Tibial artery (tissue), 4 donors: ENCODE results near the gene DNAJB4.
"Not testable (repeated sequence)": the region's sequence is repeated elsewhere in the genome, so short reads cannot be mapped to it uniquely, and the experiment has no call there.

Experiments used
- DNase-seq, 2 donors: peaks; one replicate each; pipeline ENCODE4 v3.0.0-alpha.2; 2019
- H3K27ac ChIP-seq, 2 donors: fragments of 200-600 bp; sonication (generic) in 1 of 2; 1 replicate in 1 of 2; 2 replicates in 1 of 2; pipeline ENCODE4 v1.5.1; 2018 to 2019; ENCODE audit warnings: mild to moderate bottlenecking in 1 of 2
- H3K27me3 ChIP-seq, 2 donors: fragments of 200-600 bp; sonication (generic) in 1 of 2; one replicate each; pipeline versions ENCODE4 v1.5.1 to v1.6.0; 2016 to 2019
- H3K36me3 ChIP-seq, 3 donors: fragments of 200-600 bp; sonication (generic) in 2 of 3; one replicate each; pipeline ENCODE4 v1.5.1; 2016 to 2019; ENCODE audit warnings: mild to moderate bottlenecking in 2 of 3
- H3K4me1 ChIP-seq, 4 donors: fragments of 200-600 bp; sonication (generic) in 2 of 4; 1 replicate in 3 of 4; 2 replicates in 1 of 4; pipeline ENCODE4 v1.5.1; 2016 to 2019
- H3K4me3 ChIP-seq, 2 donors: fragments of 200-600 bp; sonication (generic) in 1 of 2; 1 replicate in 1 of 2; 2 replicates in 1 of 2; pipeline ENCODE4 v1.5.1; 2018 to 2019; ENCODE audit warnings: mild to moderate bottlenecking in 2 of 2
- H3K9me3 ChIP-seq, 3 donors: fragments of 200-600 bp; sonication (generic) in 1 of 3; one replicate each; pipeline ENCODE4 v1.5.1; 2016 to 2019
- CTCF ChIP-seq, 2 experiments: fragments of 200-600 bp in 1 of 2; fragments of 450-650 bp in 1 of 2; IDR thresholded peaks; one replicate each; pipeline ENCODE4 v1.5.1; 2017 to 2019; ENCODE audit warnings: antibody characterized with exemption in 2 of 2, mild to moderate bottlenecking in 1 of 2, moderate library complexity in 1 of 2
- intact Hi-C: fragments of 100-400 bp; cut with DNase I; formaldehyde crosslinking; loops from one replicate; pipeline ENCODE4 v1.15.0; 2023; ENCODE audit warnings: low total_unique reads

The DNAJB4 gene

DNA sequence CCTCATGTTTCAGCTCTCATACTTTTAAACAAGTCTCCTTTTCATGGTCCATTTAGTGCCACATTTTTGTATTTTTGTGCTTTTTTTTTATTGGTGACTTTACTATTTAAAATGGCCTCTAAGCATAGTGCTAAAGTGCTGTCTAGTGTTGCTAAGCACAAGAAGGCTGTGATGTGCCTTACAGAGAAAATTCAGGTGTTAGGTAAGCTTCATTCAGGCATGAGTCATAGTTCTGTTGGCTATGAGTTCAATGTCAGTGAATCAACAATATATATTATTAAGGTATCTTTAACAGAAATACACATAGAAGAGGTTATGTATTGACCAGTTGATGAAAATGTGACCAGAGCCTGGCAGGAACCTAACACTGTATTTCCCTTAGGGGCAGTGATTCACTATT is 13.1 kb upstream of the DNAJB4 start:
- Histone ChIP-seq H3K4me1 (peaks cover 0 to 11% (median 2%) of the 10 kb centered on the region in 4 donors), H3K4me3 (no peak overlapping the region), H3K9me3 (no peaks in the 10 kb centered on the region), H3K27me3 (no peaks in the 10 kb centered on the region), H3K27ac (no peak overlapping the region), H3K36me3 (no peaks in the 10 kb centered on the region)
- no peak for DNase-seq
- no peak for TF ChIP-seq CTCF (IDR thresholded peaks at IDR 0.05)
- intact Hi-C loops, result no loop called here

DNA sequence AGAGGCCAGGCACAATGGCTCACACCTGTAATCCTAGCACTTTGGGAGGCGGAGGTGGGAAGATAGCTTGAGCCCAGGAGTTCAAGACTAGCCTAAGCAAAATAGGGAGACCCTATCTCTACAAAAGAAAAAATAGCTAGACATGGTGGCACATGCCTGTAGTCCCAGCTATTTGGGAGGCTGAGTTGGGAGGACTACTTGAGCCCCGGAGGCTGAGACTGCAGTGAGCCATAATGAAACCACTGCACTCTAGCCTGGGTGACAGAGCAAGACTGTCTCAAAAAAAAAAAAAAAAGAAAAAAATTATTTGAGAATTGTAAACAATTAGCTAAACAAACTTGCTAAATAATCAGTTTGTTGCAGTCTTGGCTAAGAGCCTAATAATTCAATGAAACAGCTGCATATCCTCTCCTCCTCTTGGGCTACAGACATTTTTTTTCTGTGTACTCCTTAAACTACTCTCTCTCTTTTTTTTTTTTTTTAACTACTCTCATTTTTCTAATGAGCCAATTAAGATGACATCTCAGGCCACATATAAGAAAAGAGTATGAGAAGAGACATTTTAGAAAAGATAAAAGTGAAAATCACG is 10.5 kb upstream of the DNAJB4 start:
- H3K36me3 ChIP-seq, result no peaks in the 10 kb centered on the region
- intact Hi-C loops, result no loop called here
- H3K4me1 ChIP-seq, result peaks cover 0 to 11% (median 0%) of the 10 kb centered on the region in 4 donors
- no peak overlapping the region for H3K4me3 ChIP-seq
- no peak for DNase-seq
- no peaks in the 10 kb centered on the region for H3K9me3 ChIP-seq
- TF ChIP-seq CTCF (IDR thresholded peaks at IDR 0.05), result no peak
- no peak overlapping the region for H3K27ac ChIP-seq
- H3K27me3 ChIP-seq, result no peaks in the 10 kb centered on the region

DNA sequence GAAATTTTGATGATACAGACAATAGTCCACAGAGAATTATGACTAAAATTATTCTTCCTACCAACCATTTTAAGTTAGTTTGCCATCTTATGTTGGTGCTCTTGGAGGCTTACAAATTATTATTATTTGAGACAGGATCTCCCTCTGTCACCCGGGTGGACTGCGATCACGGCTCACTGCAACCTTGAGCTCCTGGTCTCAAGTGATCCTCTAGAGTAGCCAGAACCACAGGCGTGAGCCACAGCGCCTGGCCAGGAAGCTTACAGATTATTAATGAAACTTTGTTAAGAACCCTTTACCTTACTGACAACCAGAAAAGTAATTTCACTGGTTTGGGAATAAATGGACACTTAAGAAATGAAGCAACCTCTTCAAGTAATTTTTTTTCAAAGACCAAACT is 8.0 kb upstream of the DNAJB4 start:
- Histone ChIP-seq H3K9me3 (no peaks in the 10 kb centered on the region), H3K4me1 (peaks cover 0 to 11% (median 0%) of the 10 kb centered on the region in 4 donors), H3K27me3 (no peaks in the 10 kb centered on the region), H3K36me3 (no peaks in the 10 kb centered on the region), H3K4me3 (no peak overlapping the region), H3K27ac (no peak overlapping the region)
- TF ChIP-seq CTCF (IDR thresholded peaks at IDR 0.05), result no peak
- no peak for DNase-seq
- intact Hi-C loops, result no loop called here

DNA sequence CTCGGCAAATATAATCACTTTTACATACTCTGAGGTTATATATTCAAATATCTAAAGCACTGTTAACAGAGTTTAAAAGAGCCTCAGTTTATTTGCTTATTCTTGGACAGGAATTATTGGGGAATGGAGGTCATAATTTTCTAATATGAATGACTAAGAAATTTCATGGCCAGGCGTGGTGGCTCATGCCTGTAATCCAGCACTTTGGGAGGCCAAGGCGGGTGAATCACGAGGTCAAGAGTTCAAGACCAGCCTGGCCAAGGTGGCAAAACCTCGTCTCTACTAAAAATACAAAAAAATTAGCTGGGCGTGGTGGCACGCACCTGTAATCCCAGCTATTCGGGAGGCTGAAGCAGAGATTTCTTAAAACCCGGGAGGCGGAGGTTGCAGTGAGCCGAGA is 4.2 kb upstream of the DNAJB4 start:
- DNase-seq, H3K27ac ChIP-seq, intact Hi-C loops, H3K36me3 ChIP-seq, H3K27me3 ChIP-seq, H3K9me3 ChIP-seq, H3K4me3 ChIP-seq: not testable (repeated sequence)
- peaks cover 0 to 10% (median 2%) of the 10 kb centered on the region in 4 donors for H3K4me1 ChIP-seq

GRCh38 chr1:78003070-78003746 is 1.5 kb upstream of the DNAJB4 start:
- H3K4me3 ChIP-seq, result peak overlapping the region; percentile 1 to 78
- no peaks in the 10 kb centered on the region for H3K27me3 ChIP-seq
- peaks cover 0 to 10% (median 2%) of the 10 kb centered on the region in 4 donors for H3K4me1 ChIP-seq
- H3K27ac ChIP-seq, result peak overlapping the region; percentile 89 to 90
- no peaks in the 10 kb centered on the region for H3K9me3 ChIP-seq
- no peak for DNase-seq
- TF ChIP-seq CTCF (IDR thresholded peaks at IDR 0.05), result no peak
- intact Hi-C loops, result no loop called here
- H3K36me3 ChIP-seq, result no peaks in the 10 kb centered on the region

DNA sequence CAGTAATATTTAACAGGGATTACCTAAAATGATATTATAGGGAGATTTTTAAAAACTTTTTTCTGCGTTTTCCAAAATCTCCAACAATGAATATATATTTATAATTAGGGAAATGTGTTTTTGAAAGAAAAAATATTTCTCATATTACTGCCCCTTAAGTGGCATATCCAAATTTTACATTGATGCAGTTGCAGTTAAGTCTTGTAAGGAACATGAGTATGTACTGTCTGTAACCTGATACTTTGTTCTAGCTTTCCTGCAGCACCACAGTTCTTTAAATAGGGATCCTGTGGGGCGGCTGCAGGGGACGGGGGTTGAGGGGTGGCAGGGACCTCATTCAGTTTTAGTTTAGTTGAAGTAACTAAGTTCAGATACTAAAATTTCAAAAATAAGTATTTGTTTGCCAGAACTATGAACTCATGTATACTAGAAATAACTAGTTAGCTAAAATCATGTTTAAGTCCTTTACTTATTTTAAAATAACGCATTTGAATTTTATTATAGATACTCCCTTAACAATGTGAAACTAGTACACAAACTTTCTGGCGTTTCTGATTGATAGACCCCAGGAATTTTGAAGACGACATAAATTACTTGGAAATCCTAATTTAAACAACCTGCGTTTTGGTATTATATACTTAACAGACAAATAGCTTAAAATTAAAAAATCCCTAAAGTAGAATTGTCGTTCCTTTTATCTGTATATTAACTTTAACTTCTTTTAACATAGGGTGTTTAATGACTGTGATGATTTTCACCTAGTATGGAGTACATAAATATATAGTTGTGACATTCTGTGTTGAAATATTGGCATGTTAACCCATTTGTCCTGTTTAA is 639 bp upstream of the DNAJB4 start:
- Histone ChIP-seq H3K4me3 (peak overlapping the region; percentile 57 to 78), H3K27me3 (no peaks in the 10 kb centered on the region), H3K9me3 (no peaks in the 10 kb centered on the region), H3K27ac (peak overlapping the region; percentile 89 to 90), H3K36me3 (no peaks in the 10 kb centered on the region), H3K4me1 (peaks cover 0 to 12% (median 2%) of the 10 kb centered on the region in 4 donors)
- TF ChIP-seq CTCF (IDR thresholded peaks at IDR 0.05), result no peak
- peak in 1 of 2 donors; percentile 43 for DNase-seq
- intact Hi-C loops, result no loop called here
